PC-3 (cell line): Measurements from ENCODE around the gene TTC28. TPM values are rescaled to one million over a fixed set of nuclear protein-coding genes. Genes with fewer than 3 reads are reported as not detected.

ENCODE experiments used
- ATAC-seq: fragments of 200-7000 bp; cut with Tn5 transposase; 2 replicates; pipeline ENCODE4 v1.9.1; 2020; ENCODE audit warnings: mild to moderate bottlenecking, moderate library complexity
- BruUV-seq: library from RNA; stranded (reverse); fragments of 400-500 nt; replicated peaks from 2 replicates; lab custom pipeline; 2021; lab: Mats Ljungman, UMichigan
- CTCF ChIA-PET: fragments of 300-600 bp; sonication (Branson Sonifier 250); formaldehyde crosslinking; loops from one replicate; lab custom pipeline; 2022; ENCODE audit warnings: antibody characterized with exemption; lab: Charles Lee
- POLR2A ChIA-PET: fragments of 300-600 bp; sonication (Branson Sonifier 250); formaldehyde crosslinking; loops from one replicate; lab custom pipeline; 2022; ENCODE audit warnings: antibody characterized with exemption; ENCODE audit not compliant: unreplicated experiment; lab: Charles Lee
- DNase-seq: peaks from one replicate; pipeline ENCODE4 v3.0.0-alpha.2; 2015
- H2AFZ ChIP-seq: fragments of 300-600 bp; sonication (generic); 2 replicates; pipeline ENCODE4 v1.6.0; 2016; ENCODE audit warnings: antibody characterized with exemption, low read length
- H3F3A ChIP-seq: fragments of 300-600 bp; sonication (generic); one replicate; pipeline ENCODE4 v1.6.0; 2017; ENCODE audit warnings: antibody characterized with exemption, low read length, control low read depth, mild to moderate bottlenecking; ENCODE audit not compliant: unreplicated experiment
- H3K27ac ChIP-seq: fragments of 300-600 bp; sonication (generic); 2 replicates; pipeline ENCODE4 v1.5.1; 2016; ENCODE audit warnings: mild to moderate bottlenecking, low read length
- H3K27me3 ChIP-seq: fragments of 300-600 bp; sonication (generic); 2 replicates; pipeline ENCODE4 v1.6.1; 2016; ENCODE audit warnings: low read length, mixed read lengths
- H3K36me3 ChIP-seq: fragments of 300-600 bp; sonication (generic); 2 replicates; pipeline ENCODE4 v1.6.1; 2016; ENCODE audit warnings: low read depth, mixed run types, low read length, mixed read lengths
- H3K4me1 ChIP-seq: fragments of 300-600 bp; sonication (generic); 2 replicates; pipeline ENCODE4 v1.5.1; 2016; ENCODE audit warnings: low read length; ENCODE audit not compliant: insufficient read depth
- H3K4me2 ChIP-seq: fragments of 300-600 bp; sonication (generic); 2 replicates; pipeline ENCODE4 v1.6.0; 2016; ENCODE audit warnings: low read length
- H3K4me3 ChIP-seq: fragments of 300-600 bp; sonication (generic); 2 replicates; pipeline ENCODE4 v1.5.1; 2016; ENCODE audit warnings: mild to moderate bottlenecking, low read length, mixed read lengths
- H3K79me2 ChIP-seq: fragments of 300-600 bp; sonication (generic); 2 replicates; pipeline ENCODE4 v1.6.1; 2017; ENCODE audit warnings: low read length, mixed read lengths
- H3K9ac ChIP-seq: fragments of 300-600 bp; sonication (generic); 2 replicates; pipeline ENCODE4 v1.6.0; 2016; ENCODE audit warnings: mild to moderate bottlenecking, low read length
- H3K9me2 ChIP-seq: fragments of 300-600 bp; sonication (generic); replicated peaks from 2 replicates; pipeline ENCODE4 v1.6.1; 2016; ENCODE audit warnings: mixed run types, low read length, mixed read lengths
- H3K9me3 ChIP-seq: fragments of 300-600 bp; sonication (generic); 2 replicates; pipeline ENCODE4 v1.6.1; 2016; ENCODE audit warnings: low read length, mixed read lengths
- H4K20me1 ChIP-seq: fragments of 300-600 bp; sonication (generic); 2 replicates; pipeline ENCODE4 v1.6.1; 2016; ENCODE audit warnings: low read length, mixed read lengths
- EZH2 ChIP-seq: fragments of 300-600 bp; sonication (generic); IDR thresholded peaks from one replicate; pipeline ENCODE4 v1.6.1; 2017; ENCODE audit warnings: antibody characterized with exemption, mild to moderate bottlenecking, low read length; ENCODE audit not compliant: unreplicated experiment
- EZH2phosphoT487 ChIP-seq: fragments of 300-600 bp; sonication (generic); IDR thresholded peaks from 2 replicates; pipeline ENCODE4 v1.6.1; 2018; ENCODE audit warnings: mild to moderate bottlenecking, antibody characterized with exemption, low read length, borderline replicate concordance
- intact Hi-C: fragments of 100-400 bp; cut with micrococcal nuclease; formaldehyde crosslinking; loops from 2 replicates; pipeline ENCODE4 v1.9.0; 2023
- total RNA-seq: library from RNA; depleted of rRNA; stranded (reverse); fragments of >200 nt; gene quantifications from 2 replicates; pipeline ENCODE4 v1.2.3, GENCODE V29; 2014
- TF ChIP-seq, protein P1 (sequence below): fragments of 300-600 bp; sonication (generic); conservative IDR thresholded peaks from 2 replicates; pipeline ENCODE4 v1.5.1; 2017; ENCODE audit warnings: antibody characterized with exemption, low read depth, mild to moderate bottlenecking, low read length

Gene TTC28
- total RNA-seq, 1 experiment from 2014 or later = 6.3 TPM

DNA sequence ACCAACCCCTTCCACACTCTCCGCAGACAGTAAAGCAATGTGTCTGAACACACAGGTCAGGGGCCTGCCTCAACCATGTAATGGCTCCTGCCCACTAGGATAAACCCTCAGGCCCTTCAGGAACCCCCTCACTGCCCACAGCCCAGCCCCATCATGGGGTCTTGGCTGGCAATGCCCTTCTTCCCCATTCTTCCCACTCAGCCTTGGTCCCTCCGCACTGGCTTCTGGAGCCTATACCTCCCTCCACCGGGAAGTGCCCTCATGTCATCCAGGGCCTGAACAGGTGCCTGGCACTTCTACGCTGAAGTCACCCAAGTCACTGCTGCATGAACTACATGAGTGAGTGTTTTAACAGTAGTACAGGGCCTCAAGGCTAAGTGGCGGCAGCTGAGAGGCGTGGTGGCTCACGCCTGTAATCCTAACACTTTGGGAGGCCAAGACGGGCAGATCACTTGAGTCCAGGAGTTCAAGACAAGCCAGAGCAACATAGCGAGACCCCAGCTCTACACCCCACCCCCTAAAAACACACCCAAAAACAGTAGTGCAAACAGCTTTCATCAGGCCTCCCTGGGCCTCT is 685.8 kb downstream of the TTC28 start:
- H3K9ac ChIP-seq = no peak overlapping the region
- H3K27ac ChIP-seq = no peak overlapping the region
- intact Hi-C loops = no loop called here
- no peak overlapping the region for H3K4me2 ChIP-seq
- BruUV-seq = no TSS peak
- H3K36me3 ChIP-seq = no peaks in the 10 kb centered on the region
- H3K9me3 ChIP-seq = no peaks in the 10 kb centered on the region
- TF ChIP-seq EZH2phosphoT487 (no peak), EZH2 (no peak)
- TF ChIP-seq, protein P1, sequence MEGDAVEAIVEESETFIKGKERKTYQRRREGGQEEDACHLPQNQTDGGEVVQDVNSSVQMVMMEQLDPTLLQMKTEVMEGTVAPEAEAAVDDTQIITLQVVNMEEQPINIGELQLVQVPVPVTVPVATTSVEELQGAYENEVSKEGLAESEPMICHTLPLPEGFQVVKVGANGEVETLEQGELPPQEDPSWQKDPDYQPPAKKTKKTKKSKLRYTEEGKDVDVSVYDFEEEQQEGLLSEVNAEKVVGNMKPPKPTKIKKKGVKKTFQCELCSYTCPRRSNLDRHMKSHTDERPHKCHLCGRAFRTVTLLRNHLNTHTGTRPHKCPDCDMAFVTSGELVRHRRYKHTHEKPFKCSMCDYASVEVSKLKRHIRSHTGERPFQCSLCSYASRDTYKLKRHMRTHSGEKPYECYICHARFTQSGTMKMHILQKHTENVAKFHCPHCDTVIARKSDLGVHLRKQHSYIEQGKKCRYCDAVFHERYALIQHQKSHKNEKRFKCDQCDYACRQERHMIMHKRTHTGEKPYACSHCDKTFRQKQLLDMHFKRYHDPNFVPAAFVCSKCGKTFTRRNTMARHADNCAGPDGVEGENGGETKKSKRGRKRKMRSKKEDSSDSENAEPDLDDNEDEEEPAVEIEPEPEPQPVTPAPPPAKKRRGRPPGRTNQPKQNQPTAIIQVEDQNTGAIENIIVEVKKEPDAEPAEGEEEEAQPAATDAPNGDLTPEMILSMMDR = no peak
- H3K79me2 ChIP-seq = no peaks in the 10 kb centered on the region
- no peak overlapping the region for H2AFZ ChIP-seq
- no peaks in the 10 kb centered on the region for H3K9me2 ChIP-seq
- H3K4me3 ChIP-seq = no peak overlapping the region
- ChIA-PET CTCF (no interaction called here), POLR2A (no interaction called here)
- no peak for ATAC-seq
- no peaks in the 10 kb centered on the region for H4K20me1 ChIP-seq
- no peaks in the 10 kb centered on the region for H3F3A ChIP-seq
- no peaks in the 10 kb centered on the region for H3K4me1 ChIP-seq
- no peak for DNase-seq
- no peaks in the 10 kb centered on the region for H3K27me3 ChIP-seq

DNA sequence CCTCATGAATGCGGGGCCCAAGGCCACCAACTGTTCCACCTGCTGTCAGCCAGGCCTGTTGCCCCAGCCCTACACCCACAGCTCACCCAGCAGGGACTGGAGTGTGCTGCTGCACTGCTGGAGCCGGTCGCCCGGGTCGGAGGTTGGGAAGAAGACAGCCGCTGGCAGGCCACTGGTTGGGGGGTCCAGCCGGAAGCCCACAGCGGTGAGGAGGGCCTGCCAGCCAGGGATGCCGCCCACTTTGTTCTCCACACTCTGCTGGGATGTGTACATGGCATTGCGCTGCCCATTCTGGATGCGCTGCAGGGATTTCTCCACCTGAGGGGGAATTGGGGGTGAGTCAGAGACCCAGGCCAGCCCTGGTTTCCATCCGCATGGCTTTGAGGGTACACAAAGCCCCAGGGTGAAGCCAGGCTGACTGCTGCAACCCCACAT is 686.4 kb downstream of the TTC28 start:
- Histone ChIP-seq H3K27me3 (no peaks in the 10 kb centered on the region), H3K79me2 (no peaks in the 10 kb centered on the region), H3K4me3 (no peak overlapping the region), H4K20me1 (no peaks in the 10 kb centered on the region), H3K9me2 (no peaks in the 10 kb centered on the region), H3F3A (no peaks in the 10 kb centered on the region), H3K4me1 (no peaks in the 10 kb centered on the region), H3K27ac (no peak overlapping the region), H3K9me3 (no peaks in the 10 kb centered on the region), H3K36me3 (no peaks in the 10 kb centered on the region), H2AFZ (no peak overlapping the region), H3K4me2 (no peak overlapping the region), H3K9ac (no peak overlapping the region)
- ChIA-PET POLR2A (no interaction called here), CTCF (no interaction called here)
- TF ChIP-seq EZH2 = no peak
- DNase-seq (no peak), ATAC-seq (no peak)
- intact Hi-C loops = no loop called here
- BruUV-seq = no TSS peak

DNA sequence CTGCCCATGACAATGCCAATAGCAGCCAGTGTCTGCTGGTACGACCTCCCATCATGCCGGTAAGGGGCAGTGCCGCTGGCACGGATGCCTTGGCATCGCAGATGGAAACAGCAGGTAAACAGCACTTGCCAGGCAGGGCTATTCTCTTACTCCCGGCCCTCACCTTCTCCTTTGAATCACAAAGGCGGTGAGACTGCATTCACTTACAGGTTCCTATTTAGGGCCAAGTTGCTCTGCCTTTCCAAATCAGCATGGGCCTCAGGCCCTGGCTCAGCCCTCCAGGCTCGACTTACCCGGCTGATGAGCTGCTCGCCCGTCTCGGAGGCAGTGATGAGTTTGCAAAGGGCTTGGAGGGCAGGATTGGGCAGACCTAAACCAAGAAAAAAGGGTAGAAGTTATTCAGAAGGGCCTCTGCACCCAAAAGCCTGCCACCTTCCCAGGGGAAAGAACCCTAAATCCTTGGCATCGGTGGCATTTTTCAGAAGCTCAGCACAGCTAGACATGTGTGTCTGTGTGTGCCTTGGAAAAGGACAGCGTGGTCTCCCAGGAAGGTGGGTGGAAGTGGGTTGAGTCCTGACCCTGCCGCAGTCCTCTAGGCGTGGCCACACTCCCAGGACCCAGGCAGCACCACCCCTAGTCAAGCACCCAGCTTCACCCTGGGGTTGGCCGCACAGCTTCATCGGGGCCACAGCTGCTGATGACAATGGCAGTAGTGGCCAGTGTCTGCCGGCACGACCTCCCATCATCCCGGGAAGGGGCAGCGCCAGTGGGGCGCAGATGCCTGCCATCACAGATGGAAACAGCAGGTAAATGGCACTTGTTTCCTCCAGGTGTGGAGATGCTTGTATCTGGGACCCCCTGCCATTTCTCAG is 687.1 kb downstream of the TTC28 start:
- Histone ChIP-seq H4K20me1 (no peaks in the 10 kb centered on the region), H3K4me1 (no peaks in the 10 kb centered on the region), H3F3A (no peaks in the 10 kb centered on the region), H3K9me3 (no peaks in the 10 kb centered on the region), H3K27me3 (no peaks in the 10 kb centered on the region), H3K36me3 (no peaks in the 10 kb centered on the region), H2AFZ (no peak overlapping the region), H3K4me2 (no peak overlapping the region), H3K79me2 (no peaks in the 10 kb centered on the region), H3K9me2 (no peaks in the 10 kb centered on the region), H3K4me3 (no peak overlapping the region), H3K27ac (no peak overlapping the region), H3K9ac (no peak overlapping the region)
- DNase-seq (no peak), ATAC-seq (no peak)
- ChIA-PET POLR2A (no interaction called here), CTCF (no interaction called here)
- no TSS peak for BruUV-seq
- TF ChIP-seq EZH2phosphoT487 (no peak), EZH2 (no peak)
- TF ChIP-seq, protein P1 = no peak
- intact Hi-C loops = no loop called here
